Osteoblast (primary cell): Measurements from ENCODE around the gene SORBS2. TPM values are rescaled to one million over a fixed set of nuclear protein-coding genes. Genes with fewer than 3 reads are reported as not detected.

Source experiments
- DNase-seq: peaks from one replicate; pipeline ENCODE4 v3.0.0; 2011; ENCODE audit warnings: low spot score, mixed read lengths; ENCODE audit not compliant: insufficient read length; ENCODE audit errors: missing footprints
- H2AFZ ChIP-seq: 2 replicates; pipeline ENCODE4 v1.6.0; 2011; ENCODE audit warnings: mild to moderate bottlenecking, low read length
- H3K27ac ChIP-seq: 2 replicates; pipeline ENCODE4 v1.5.1; 2011; ENCODE audit warnings: mild to moderate bottlenecking, low read depth, low read length, moderate library complexity
- H3K27me3 ChIP-seq: 2 replicates; pipeline ENCODE4 v1.6.0; 2012; ENCODE audit warnings: mild to moderate bottlenecking, control low read depth, inconsistent platforms, low read length, moderate library complexity; ENCODE audit not compliant: insufficient read depth
- H3K36me3 ChIP-seq: 2 replicates; pipeline ENCODE4 v1.5.1; 2011; ENCODE audit warnings: mild to moderate bottlenecking, low read length, control low read depth, moderate library complexity; ENCODE audit not compliant: insufficient read depth
- H3K4me1 ChIP-seq: 2 replicates; pipeline ENCODE4 v1.5.1; 2011; ENCODE audit warnings: mild to moderate bottlenecking, low read length, control low read depth, moderate library complexity; ENCODE audit not compliant: insufficient read depth
- H3K4me2 ChIP-seq: 2 replicates; pipeline ENCODE4 v1.6.0; 2011; ENCODE audit warnings: mild to moderate bottlenecking, low read length; ENCODE audit not compliant: insufficient read depth
- H3K4me3 ChIP-seq: fragments of 200-600 bp; sonication (generic); 3 replicates; pipeline ENCODE4 v1.5.1; 2012; ENCODE audit warnings: mild to moderate bottlenecking, low read length, inconsistent platforms; ENCODE audit not compliant: insufficient read depth
- H3K79me2 ChIP-seq: 2 replicates; pipeline ENCODE4 v1.6.0; 2012; ENCODE audit warnings: mild to moderate bottlenecking, low read length, control low read depth, inconsistent platforms; ENCODE audit not compliant: insufficient read depth
- H3K9me3 ChIP-seq: 2 replicates; pipeline ENCODE4 v1.5.1; 2011; ENCODE audit warnings: low read depth, low read length, control low read depth
- H4K20me1 ChIP-seq: 2 replicates; pipeline ENCODE4 v1.6.0; 2012; ENCODE audit warnings: mild to moderate bottlenecking, low read length, control low read depth; ENCODE audit not compliant: insufficient read depth
- CTCF ChIP-seq: IDR thresholded peaks from 2 replicates; pipeline ENCODE4 v1.5.1; 2011; ENCODE audit warnings: mild to moderate bottlenecking, low read depth, low read length, moderate library complexity; ENCODE audit errors: extremely low read depth
- total RNA-seq: library from RNA; depleted of rRNA; stranded (reverse); fragments of >200 nt; gene quantifications from 2 replicates; pipeline ENCODE4 v1.2.3, GENCODE V29; 2012

The SORBS2 gene
- total RNA-seq, 1 donor = 85.0 TPM

DNA sequence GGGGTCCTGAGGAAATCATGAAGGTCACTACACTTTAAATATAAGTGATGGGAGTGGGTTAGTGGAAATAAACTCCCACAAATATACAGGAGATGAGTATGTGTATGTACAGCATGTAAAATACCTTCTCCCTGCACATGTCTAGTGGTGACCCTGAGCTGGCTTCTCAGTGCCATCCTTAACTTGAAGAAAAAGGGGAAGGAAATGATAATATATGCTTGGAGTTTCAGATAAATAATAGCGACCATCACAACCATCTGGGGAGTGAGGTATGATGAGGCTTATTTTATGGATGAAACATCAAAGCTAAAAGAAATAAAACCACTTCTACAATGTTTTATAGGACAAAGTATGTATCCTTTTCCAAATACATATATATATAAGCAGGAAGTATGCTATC is 41.0 kb upstream of the SORBS2 start:
- no peaks in the 10 kb centered on the region for H3K79me2 ChIP-seq
- no peak overlapping the region for H3K4me3 ChIP-seq
- no peak overlapping the region for H3K27ac ChIP-seq
- no peak overlapping the region for H2AFZ ChIP-seq
- H3K4me1 ChIP-seq = no peaks in the 10 kb centered on the region
- no peaks in the 10 kb centered on the region for H3K27me3 ChIP-seq
- no peaks in the 10 kb centered on the region for H3K36me3 ChIP-seq
- H3K4me2 ChIP-seq = no peak overlapping the region
- no peaks in the 10 kb centered on the region for H3K9me3 ChIP-seq
- TF ChIP-seq CTCF = no peak
- DNase-seq = no peak
- H4K20me1 ChIP-seq = no peaks in the 10 kb centered on the region

DNA sequence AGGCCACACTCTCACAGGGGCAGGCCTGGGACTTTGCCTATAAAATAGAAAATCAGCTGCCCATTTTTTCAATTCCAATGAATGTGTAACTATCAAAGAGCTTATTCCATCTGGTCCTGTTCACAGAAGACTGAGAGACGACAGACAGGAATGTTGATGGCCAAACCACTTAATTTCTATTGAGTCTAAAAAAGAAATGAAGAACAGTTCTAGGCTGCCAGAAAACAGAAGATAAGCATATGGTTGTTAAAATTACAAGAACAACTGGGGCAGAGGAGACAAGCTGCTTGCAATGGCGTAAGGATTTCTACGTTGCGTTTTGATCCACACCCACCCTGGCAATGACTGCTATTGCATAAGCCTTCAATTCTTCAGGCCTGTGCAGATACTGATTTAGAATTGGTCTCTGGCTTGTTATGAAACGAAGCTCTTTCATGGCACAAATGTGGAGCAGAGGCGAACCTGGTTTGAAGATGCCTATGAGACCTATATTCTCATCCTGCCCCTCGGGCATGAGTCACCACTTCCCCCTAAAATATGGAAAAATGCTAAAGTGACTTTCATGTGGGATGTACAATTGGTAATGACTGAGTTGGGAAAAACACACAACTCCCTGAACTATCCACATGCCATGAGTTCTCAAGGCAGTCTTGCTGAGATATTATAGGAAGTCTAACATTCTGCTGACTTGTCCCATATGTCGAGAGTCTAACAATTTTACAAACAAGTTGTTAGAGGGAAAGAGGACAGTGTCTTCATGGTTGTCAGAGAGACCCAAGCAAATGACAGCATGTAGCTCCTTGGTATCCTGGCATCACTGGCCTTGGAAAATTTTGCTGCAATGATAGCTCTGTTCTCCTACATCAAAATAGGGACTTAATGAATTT is 37.9 kb upstream of the SORBS2 start:
- DNase-seq = no peak
- TF ChIP-seq CTCF = no peak
- Histone ChIP-seq H3K9me3 (no peaks in the 10 kb centered on the region), H3K79me2 (no peaks in the 10 kb centered on the region), H3K36me3 (no peaks in the 10 kb centered on the region), H2AFZ (peak overlapping the region; percentile 2), H3K4me1 (peaks cover 13% of the 10 kb centered on the region), H3K4me3 (no peak overlapping the region), H3K27me3 (no peaks in the 10 kb centered on the region), H4K20me1 (no peaks in the 10 kb centered on the region), H3K27ac (no peak overlapping the region), H3K4me2 (no peak overlapping the region)

DNA sequence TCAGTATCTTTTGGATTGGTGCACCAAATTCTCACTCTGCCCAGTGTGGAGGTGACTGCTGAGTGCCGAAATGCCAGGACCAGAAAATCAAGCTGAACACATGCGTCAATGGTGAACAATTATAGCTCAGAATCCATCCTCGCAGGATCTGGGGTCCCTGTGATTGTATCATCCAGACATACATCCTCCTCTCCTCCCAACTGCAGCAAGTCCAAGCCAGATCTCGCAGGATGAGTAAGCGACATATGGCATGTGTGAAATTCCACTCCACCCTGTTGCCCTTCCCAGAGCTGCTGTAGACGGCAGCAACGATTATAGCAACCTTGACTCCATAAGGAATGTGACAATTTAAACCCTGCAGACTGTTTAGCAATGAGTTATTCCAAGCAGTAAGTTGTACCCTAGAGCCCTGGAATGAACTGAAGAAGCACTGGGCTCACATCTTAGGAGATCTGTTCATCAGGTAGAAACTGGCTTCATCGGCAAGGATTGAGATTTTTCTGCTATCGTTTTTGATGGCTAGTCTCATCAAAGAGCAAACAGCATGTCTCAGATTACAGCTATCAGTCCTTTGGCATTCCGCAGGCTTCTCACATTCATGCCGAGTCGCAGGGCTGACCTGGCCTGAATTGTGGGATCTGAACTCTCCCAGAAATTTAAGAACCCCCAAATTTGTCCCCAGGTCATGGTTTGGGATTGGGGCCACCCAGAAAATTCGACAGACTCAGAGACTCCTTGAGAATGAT is 35.5 kb upstream of the SORBS2 start:
- H3K4me1 ChIP-seq = peaks cover 13% of the 10 kb centered on the region
- no peak overlapping the region for H3K4me3 ChIP-seq
- no peaks in the 10 kb centered on the region for H3K27me3 ChIP-seq
- H3K36me3 ChIP-seq = no peaks in the 10 kb centered on the region
- peak overlapping the region; percentile 11 for H2AFZ ChIP-seq
- H4K20me1 ChIP-seq = no peaks in the 10 kb centered on the region
- TF ChIP-seq CTCF = no peak
- DNase-seq = peak; percentile 47
- no peaks in the 10 kb centered on the region for H3K9me3 ChIP-seq
- peak overlapping the region; percentile 59 for H3K4me2 ChIP-seq
- no peaks in the 10 kb centered on the region for H3K79me2 ChIP-seq
- peak overlapping the region; percentile 66 for H3K27ac ChIP-seq
